ENCODE data around the gene PTGER3.

GRCh38 chr1:70963374-70963773, 84.2 kb downstream of the PTGER3 start:
- TF ChIP-seq EZH2 (IDR thresholded peaks at IDR 0.05; ENCODE audit: low read depth, unreplicated experiment) (no peak), CREB1 (CRISPR knock-in tag; IDR thresholded peaks at IDR 0.05; ENCODE audit: low read depth) (no peak), EZH2phosphoT487 (IDR thresholded peaks at IDR 0.05; ENCODE audit: unreplicated experiment) (no peak), POLR2AphosphoS5 (IDR thresholded peaks at IDR 0.05; ENCODE audit: low read depth) (no peak), ZNF114 (CRISPR knock-in tag; IDR thresholded peaks at IDR 0.05) (no peak)
- TF ChIP-seq, protein P1, sequence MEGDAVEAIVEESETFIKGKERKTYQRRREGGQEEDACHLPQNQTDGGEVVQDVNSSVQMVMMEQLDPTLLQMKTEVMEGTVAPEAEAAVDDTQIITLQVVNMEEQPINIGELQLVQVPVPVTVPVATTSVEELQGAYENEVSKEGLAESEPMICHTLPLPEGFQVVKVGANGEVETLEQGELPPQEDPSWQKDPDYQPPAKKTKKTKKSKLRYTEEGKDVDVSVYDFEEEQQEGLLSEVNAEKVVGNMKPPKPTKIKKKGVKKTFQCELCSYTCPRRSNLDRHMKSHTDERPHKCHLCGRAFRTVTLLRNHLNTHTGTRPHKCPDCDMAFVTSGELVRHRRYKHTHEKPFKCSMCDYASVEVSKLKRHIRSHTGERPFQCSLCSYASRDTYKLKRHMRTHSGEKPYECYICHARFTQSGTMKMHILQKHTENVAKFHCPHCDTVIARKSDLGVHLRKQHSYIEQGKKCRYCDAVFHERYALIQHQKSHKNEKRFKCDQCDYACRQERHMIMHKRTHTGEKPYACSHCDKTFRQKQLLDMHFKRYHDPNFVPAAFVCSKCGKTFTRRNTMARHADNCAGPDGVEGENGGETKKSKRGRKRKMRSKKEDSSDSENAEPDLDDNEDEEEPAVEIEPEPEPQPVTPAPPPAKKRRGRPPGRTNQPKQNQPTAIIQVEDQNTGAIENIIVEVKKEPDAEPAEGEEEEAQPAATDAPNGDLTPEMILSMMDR (conservative IDR thresholded peaks at IDR 0.05; ENCODE audit: low read depth in 2 of 2): peak in 1 of 2 experiments; percentile 66; a peak in 3 of 4 replicates
- TF ChIP-seq, protein P2, sequence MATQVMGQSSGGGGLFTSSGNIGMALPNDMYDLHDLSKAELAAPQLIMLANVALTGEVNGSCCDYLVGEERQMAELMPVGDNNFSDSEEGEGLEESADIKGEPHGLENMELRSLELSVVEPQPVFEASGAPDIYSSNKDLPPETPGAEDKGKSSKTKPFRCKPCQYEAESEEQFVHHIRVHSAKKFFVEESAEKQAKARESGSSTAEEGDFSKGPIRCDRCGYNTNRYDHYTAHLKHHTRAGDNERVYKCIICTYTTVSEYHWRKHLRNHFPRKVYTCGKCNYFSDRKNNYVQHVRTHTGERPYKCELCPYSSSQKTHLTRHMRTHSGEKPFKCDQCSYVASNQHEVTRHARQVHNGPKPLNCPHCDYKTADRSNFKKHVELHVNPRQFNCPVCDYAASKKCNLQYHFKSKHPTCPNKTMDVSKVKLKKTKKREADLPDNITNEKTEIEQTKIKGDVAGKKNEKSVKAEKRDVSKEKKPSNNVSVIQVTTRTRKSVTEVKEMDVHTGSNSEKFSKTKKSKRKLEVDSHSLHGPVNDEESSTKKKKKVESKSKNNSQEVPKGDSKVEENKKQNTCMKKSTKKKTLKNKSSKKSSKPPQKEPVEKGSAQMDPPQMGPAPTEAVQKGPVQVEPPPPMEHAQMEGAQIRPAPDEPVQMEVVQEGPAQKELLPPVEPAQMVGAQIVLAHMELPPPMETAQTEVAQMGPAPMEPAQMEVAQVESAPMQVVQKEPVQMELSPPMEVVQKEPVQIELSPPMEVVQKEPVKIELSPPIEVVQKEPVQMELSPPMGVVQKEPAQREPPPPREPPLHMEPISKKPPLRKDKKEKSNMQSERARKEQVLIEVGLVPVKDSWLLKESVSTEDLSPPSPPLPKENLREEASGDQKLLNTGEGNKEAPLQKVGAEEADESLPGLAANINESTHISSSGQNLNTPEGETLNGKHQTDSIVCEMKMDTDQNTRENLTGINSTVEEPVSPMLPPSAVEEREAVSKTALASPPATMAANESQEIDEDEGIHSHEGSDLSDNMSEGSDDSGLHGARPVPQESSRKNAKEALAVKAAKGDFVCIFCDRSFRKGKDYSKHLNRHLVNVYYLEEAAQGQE (IDR thresholded peaks at IDR 0.05; ENCODE audit: unreplicated experiment): no peak
- TF ChIP-seq, protein P3, sequence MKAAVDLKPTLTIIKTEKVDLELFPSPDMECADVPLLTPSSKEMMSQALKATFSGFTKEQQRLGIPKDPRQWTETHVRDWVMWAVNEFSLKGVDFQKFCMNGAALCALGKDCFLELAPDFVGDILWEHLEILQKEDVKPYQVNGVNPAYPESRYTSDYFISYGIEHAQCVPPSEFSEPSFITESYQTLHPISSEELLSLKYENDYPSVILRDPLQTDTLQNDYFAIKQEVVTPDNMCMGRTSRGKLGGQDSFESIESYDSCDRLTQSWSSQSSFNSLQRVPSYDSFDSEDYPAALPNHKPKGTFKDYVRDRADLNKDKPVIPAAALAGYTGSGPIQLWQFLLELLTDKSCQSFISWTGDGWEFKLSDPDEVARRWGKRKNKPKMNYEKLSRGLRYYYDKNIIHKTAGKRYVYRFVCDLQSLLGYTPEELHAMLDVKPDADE (IDR thresholded peaks at IDR 0.05): no peak

All from GM23338 (cell line).